HCT116 (cell line): Measurements from ENCODE around the gene BCKDK. TPM values are rescaled to one million over a fixed set of nuclear protein-coding genes. Genes with fewer than 3 reads are reported as not detected.
A peak's percentile ranks its signal among the peaks of the same experiment; 100 is the strongest.

ENCODE experiments used
- ATAC-seq: fragments of 200-7000 bp; cut with Tn5 transposase; 2 replicates; pipeline ENCODE4 v1.9.1; 2020; ENCODE audit warnings: mild to moderate bottlenecking, moderate library complexity
- BruUV-seq: library from RNA; stranded (reverse); fragments of 400-500 nt; replicated peaks from 2 replicates; lab custom pipeline; 2021; lab: Mats Ljungman, UMichigan
- CTCF ChIA-PET: fragments of 300-600 bp; sonication (Branson Sonifier 250); formaldehyde crosslinking; loops from one replicate; lab custom pipeline; 2021; ENCODE audit warnings: antibody characterized with exemption; lab: Charles Lee
- POLR2A ChIA-PET: fragments of 300-600, 350-600 bp; sonication (Branson Sonifier 250); formaldehyde crosslinking; loops from one replicate; lab custom pipeline; 2021; ENCODE audit warnings: antibody characterized with exemption; lab: Charles Lee
- RAD21 ChIA-PET, 2 experiments: fragments of 300-600 bp; sonication (Branson Sonifier 250); formaldehyde crosslinking; loops; one replicate each; lab custom pipeline; 2023; ENCODE audit warnings: low total read pairs in 2 of 2; ENCODE audit not compliant: uncharacterized antibody in 2 of 2, unreplicated experiment in 2 of 2, low non-redundant PET in 1 of 2; lab: Charles Lee
- DNase-seq: peaks from one replicate; pipeline ENCODE4 v3.0.0-alpha.2; 2010; ENCODE audit warnings: low read depth, low spot score
- H2AFZ ChIP-seq: fragments of 200-600 bp; shearing (Covaris generic), sonication (generic); 2 replicates; pipeline ENCODE4 v1.6.1; 2017; ENCODE audit warnings: low read depth, mixed run types, mixed read lengths, antibody characterized with exemption, low read length; ENCODE audit not compliant: poor library complexity, severe bottlenecking
- H3K27ac ChIP-seq: 2 replicates; pipeline ENCODE4 v1.5.1; 2012; ENCODE audit warnings: low read depth, low read length
- H3K27me3 ChIP-seq: fragments of 200-600 bp; sonication (generic); 2 replicates; pipeline ENCODE4 v1.6.1; 2016; ENCODE audit warnings: mixed run types, low read length, mixed read lengths; ENCODE audit not compliant: insufficient read depth
- H3K36me3 ChIP-seq, 2 experiments: fragments of 200-500 bp in 1 of 2; fragments of 200-600 bp in 1 of 2; sonication (Bioruptor generic) in 1 of 2; sonication (generic) in 1 of 2; 2 replicates each; pipeline versions ENCODE4 v1.5.1 to v1.6.1; 2014 to 2016; ENCODE audit warnings: low read length in 2 of 2, inconsistent platforms in 1 of 2, mixed read lengths in 1 of 2, mixed run types in 1 of 2; ENCODE audit not compliant: insufficient read depth in 2 of 2, control insufficient read depth in 1 of 2
- H3K4me1 ChIP-seq, 2 experiments: fragments of 200-600 bp in 1 of 2; sonication (generic) in 1 of 2; 2 replicates each; pipeline versions ENCODE4 v1.5.1 to v1.6.1; 2012 to 2017; ENCODE audit warnings: low read length in 2 of 2, inconsistent platforms in 1 of 2, mild to moderate bottlenecking in 1 of 2, mixed read lengths in 1 of 2, mixed run types in 1 of 2, moderate library complexity in 1 of 2; ENCODE audit not compliant: insufficient read depth in 2 of 2, control insufficient read depth in 1 of 2
- H3K4me2 ChIP-seq: fragments of 200-600 bp; sonication (generic); 2 replicates; pipeline ENCODE4 v1.6.1; 2017; ENCODE audit warnings: mixed run types, low read length, mixed read lengths
- H3K4me3 ChIP-seq, 2 experiments: fragments of 200-600 bp in 1 of 2; sonication (generic) in 1 of 2; replicated peaks in 1 of 2; 2 replicates each; pipeline ENCODE4 v1.5.1; 2011 to 2016; ENCODE audit warnings: low read length in 2 of 2, control low read depth in 1 of 2, low read depth in 1 of 2, mild to moderate bottlenecking in 1 of 2, mixed read lengths in 1 of 2, mixed run types in 1 of 2
- H3K79me2 ChIP-seq: fragments of 200-600 bp; sonication (generic); 2 replicates; pipeline ENCODE4 v1.6.1; 2017; ENCODE audit warnings: mild to moderate bottlenecking, mixed run types, low read length, moderate library complexity, mixed read lengths; ENCODE audit not compliant: insufficient read depth
- H3K9ac ChIP-seq: fragments of 200-600 bp; sonication (generic); 2 replicates; pipeline ENCODE4 v1.6.1; 2016; ENCODE audit warnings: low read length, mixed read lengths
- H3K9me2 ChIP-seq: fragments of 200-600 bp; sonication (generic), shearing (Covaris generic); 2 replicates; pipeline ENCODE4 v1.6.1; 2017; ENCODE audit warnings: mixed run types, mild to moderate bottlenecking, moderate library complexity; ENCODE audit not compliant: insufficient read depth
- H3K9me3 ChIP-seq, 2 experiments: fragments of 200-500 bp in 1 of 2; fragments of 200-600 bp in 1 of 2; sonication (Bioruptor generic) in 1 of 2; sonication (generic) in 1 of 2; 2 replicates each; pipeline ENCODE4 v1.6.1; 2014 to 2017; ENCODE audit warnings: low read length in 2 of 2, mixed read lengths in 2 of 2, inconsistent platforms in 1 of 2, low read depth in 1 of 2, mild to moderate bottlenecking in 1 of 2, mixed run types in 1 of 2, moderate library complexity in 1 of 2; ENCODE audit not compliant: control insufficient read depth in 1 of 2, insufficient read depth in 1 of 2
- H4K20me1 ChIP-seq: fragments of 200-600 bp; sonication (generic), shearing (Covaris generic); 2 replicates; pipeline ENCODE4 v1.6.1; 2017; ENCODE audit warnings: mixed run types, mild to moderate bottlenecking, moderate library complexity; ENCODE audit not compliant: insufficient read depth
- CBX3 ChIP-seq: IDR thresholded peaks from 2 replicates; pipeline ENCODE4 v1.6.1; 2012; ENCODE audit warnings: low read depth
- CEBPB ChIP-seq: IDR thresholded peaks from 2 replicates; pipeline ENCODE4 v1.6.1; 2012; ENCODE audit warnings: low read depth
- EGR1 ChIP-seq: IDR thresholded peaks from 2 replicates; pipeline ENCODE4 v1.6.1; 2012; ENCODE audit warnings: low read depth
- EZH2 ChIP-seq: fragments of 200-600 bp; sonication (generic); IDR thresholded peaks from 2 replicates; pipeline ENCODE4 v1.6.1; 2017; ENCODE audit warnings: antibody characterized with exemption, mixed run types
- EZH2phosphoT487 ChIP-seq: fragments of 200-600 bp; IDR thresholded peaks from 2 replicates; pipeline ENCODE4 v1.6.1; 2018; ENCODE audit warnings: antibody characterized with exemption, borderline replicate concordance
- FOSL1 ChIP-seq: IDR thresholded peaks from 2 replicates; pipeline ENCODE4 v1.6.1; 2012; ENCODE audit warnings: low read depth
- POLR2A ChIP-seq: IDR thresholded peaks from 2 replicates; pipeline ENCODE4 v1.7.0; 2011; ENCODE audit warnings: borderline replicate concordance; ENCODE audit not compliant: insufficient read depth, insufficient read length; ENCODE audit errors: extremely low read depth
- RAD21 ChIP-seq: IDR thresholded peaks from 2 replicates; pipeline ENCODE4 v1.6.1; 2012; ENCODE audit warnings: low read depth, mild to moderate bottlenecking
- SIN3A ChIP-seq: IDR thresholded peaks from 2 replicates; pipeline ENCODE4 v1.6.1; 2012; ENCODE audit warnings: low read depth
- SP1 ChIP-seq: IDR thresholded peaks from 2 replicates; pipeline ENCODE4 v1.6.1; 2012; ENCODE audit warnings: low read depth
- SRF ChIP-seq: IDR thresholded peaks from 2 replicates; pipeline ENCODE4 v1.6.1; 2012; ENCODE audit warnings: low read depth
- YY1 ChIP-seq: IDR thresholded peaks from 2 replicates; pipeline ENCODE4 v1.6.1; 2011; ENCODE audit warnings: low read length, low read depth, moderate library complexity, mild to moderate bottlenecking; ENCODE audit not compliant: insufficient replicate concordance; ENCODE audit errors: extremely low read depth
- ZNF274 ChIP-seq: fragments of 200-500 bp; sonication (Bioruptor generic); IDR thresholded peaks from 2 replicates; pipeline ENCODE4 v1.6.1; 2014; ENCODE audit warnings: mild to moderate bottlenecking, low read depth, low read length, inconsistent platforms
- intact Hi-C: fragments of 100-400 bp; cut with micrococcal nuclease; formaldehyde crosslinking; loops from 2 replicates; pipeline ENCODE4 v1.10.0; 2022
- total RNA-seq: library from RNA; stranded (reverse); gene quantifications from one replicate; pipeline ENCODE4 v1.2.1, GENCODE V29; 2021; ENCODE audit not compliant: unreplicated experiment
- TF ChIP-seq, protein P1 (sequence below): IDR thresholded peaks from 2 replicates; pipeline ENCODE4 v1.6.1; 2011; ENCODE audit warnings: mild to moderate bottlenecking, low read length, moderate library complexity; ENCODE audit not compliant: insufficient replicate concordance; ENCODE audit errors: extremely low read depth
- TF ChIP-seq, protein P2 (sequence below): IDR thresholded peaks from 2 replicates; pipeline ENCODE4 v1.6.1; 2012; ENCODE audit warnings: low read depth
- TF ChIP-seq, protein P3 (sequence below), 3 experiments: fragments of 200-600 bp in 1 of 3; sonication (generic) in 1 of 3; IDR thresholded peaks in 2 of 3; conservative IDR thresholded peaks in 1 of 3; 2 replicates each; pipeline ENCODE4 v1.5.1; 2012 to 2017; ENCODE audit warnings: low read depth in 2 of 3, low read length in 2 of 3, antibody characterized with exemption in 1 of 3, borderline replicate concordance in 1 of 3, control low read depth in 1 of 3, mild to moderate bottlenecking in 1 of 3, mixed read lengths in 1 of 3, mixed run types in 1 of 3, moderate library complexity in 1 of 3; ENCODE audit not compliant: insufficient read depth in 1 of 3
- TF ChIP-seq, protein P4 (sequence below): IDR thresholded peaks from 2 replicates; pipeline ENCODE4 v1.6.1; 2012

Gene BCKDK
- total RNA-seq, 1 experiment from 2014 or later = 60.7 TPM

DNA sequence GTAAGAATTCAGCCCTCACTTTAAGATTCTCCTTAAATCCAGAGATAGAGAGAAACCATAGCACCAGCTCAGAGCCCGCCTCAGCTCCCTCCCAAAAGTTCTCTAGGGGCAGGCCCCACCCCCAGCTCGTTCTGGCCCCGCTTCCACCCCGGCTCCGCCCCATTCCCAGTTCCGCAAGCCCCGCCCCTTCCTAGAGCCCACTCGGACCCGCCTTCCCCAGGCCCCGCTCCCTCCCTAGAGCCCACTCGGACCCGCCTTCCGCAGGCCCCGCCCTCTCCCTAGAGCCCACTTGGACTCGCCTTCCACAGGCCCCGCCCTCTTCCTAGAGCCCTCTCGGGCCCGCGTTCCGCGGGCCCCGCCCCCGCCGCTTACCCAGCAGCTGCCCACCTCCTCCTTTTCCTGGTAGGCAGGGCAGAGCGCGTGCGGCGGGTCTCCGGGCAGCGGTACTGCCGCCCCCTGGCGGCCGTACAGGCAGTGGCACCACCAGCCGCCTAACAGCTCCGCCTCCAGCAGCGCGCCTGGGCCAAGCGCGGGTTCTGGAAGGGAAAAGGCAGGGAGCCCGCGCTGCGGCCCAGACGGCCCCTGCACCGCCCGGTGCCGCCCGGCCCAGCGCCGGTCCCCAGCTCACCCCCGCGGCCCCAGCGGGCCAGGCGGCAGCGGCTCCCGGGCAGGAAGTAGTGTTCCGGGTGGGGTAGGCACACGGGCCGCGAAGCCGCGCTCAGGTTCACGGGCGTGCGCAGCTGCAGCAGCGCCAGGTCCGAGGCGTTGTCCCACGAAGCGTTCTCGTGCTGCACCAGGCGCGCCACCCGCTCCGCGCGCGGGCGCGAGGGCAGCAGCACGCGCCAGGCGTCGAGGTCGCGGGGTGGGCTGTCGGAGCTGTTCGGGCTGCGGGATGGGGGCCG, 34.2 kb downstream of the BCKDK start:
- no peaks in the 10 kb centered on the region for H3K27me3 ChIP-seq
- H3K4me2 ChIP-seq = peak overlapping the region; percentile 80
- DNase-seq (peak; percentile 96), ATAC-seq (peak; percentile 85)
- peak overlapping the region; percentile 69 for H3K9ac ChIP-seq
- peak overlapping the region; percentile 72 for H3K27ac ChIP-seq
- intact Hi-C loops = loop anchor here (1.0 kb wide), 2 partner anchors 25 to 48 kb away; partner anchors contain the start of genes KAT8 and VKORC1
- ChIA-PET CTCF (interaction anchor here (0.6 to 2.2 kb wide), 30 partner anchors 9 to 731 kb away, joined by 3 to 30 read pairs (median 5); partner anchors contain the start of genes ARMC5, HSD3B7, KAT8 and ZNF267), POLR2A (interaction anchor here (0.6 to 9.9 kb wide), 13 partner anchors 8 to 1022 kb away, joined by 3 to 84 read pairs (median 4); partner anchors contain the start of genes FUS, HSD3B7 and KAT8), RAD21 (interaction anchor here (0.6 to 1.8 kb wide), 11 partner anchors 25 to 240 kb away, joined by 3 to 10 read pairs (median 4); partner anchors contain the start of genes HSD3B7 (in 2 of the 2), KAT8 (in 2 of the 2), ZNF646 (in 1 of the 2) and ZNF668 (in 1 of the 2))
- no peaks in the 10 kb centered on the region for H4K20me1 ChIP-seq
- no peaks in the 10 kb centered on the region for H3K79me2 ChIP-seq
- no peaks in the 10 kb centered on the region for H3K36me3 ChIP-seq
- H3K9me2 ChIP-seq = no peaks in the 10 kb centered on the region
- H3K9me3 ChIP-seq = no peaks in the 10 kb centered on the region
- BruUV-seq = no TSS peak
- no peak overlapping the region for H2AFZ ChIP-seq
- H3K4me3 ChIP-seq = peak overlapping the region; percentile 30 to 48
- peaks cover 36 to 53% of the 10 kb centered on the region in 2 experiments for H3K4me1 ChIP-seq
- TF ChIP-seq SIN3A (no peak), POLR2A (no peak), SP1 (no peak), ZNF274 (no peak), CEBPB (no peak), FOSL1 (no peak), EGR1 (no peak), SRF (no peak), CBX3 (no peak), EZH2 (no peak), YY1 (peak; percentile 5), EZH2phosphoT487 (no peak), RAD21 (no peak)
- TF ChIP-seq, protein P1, sequence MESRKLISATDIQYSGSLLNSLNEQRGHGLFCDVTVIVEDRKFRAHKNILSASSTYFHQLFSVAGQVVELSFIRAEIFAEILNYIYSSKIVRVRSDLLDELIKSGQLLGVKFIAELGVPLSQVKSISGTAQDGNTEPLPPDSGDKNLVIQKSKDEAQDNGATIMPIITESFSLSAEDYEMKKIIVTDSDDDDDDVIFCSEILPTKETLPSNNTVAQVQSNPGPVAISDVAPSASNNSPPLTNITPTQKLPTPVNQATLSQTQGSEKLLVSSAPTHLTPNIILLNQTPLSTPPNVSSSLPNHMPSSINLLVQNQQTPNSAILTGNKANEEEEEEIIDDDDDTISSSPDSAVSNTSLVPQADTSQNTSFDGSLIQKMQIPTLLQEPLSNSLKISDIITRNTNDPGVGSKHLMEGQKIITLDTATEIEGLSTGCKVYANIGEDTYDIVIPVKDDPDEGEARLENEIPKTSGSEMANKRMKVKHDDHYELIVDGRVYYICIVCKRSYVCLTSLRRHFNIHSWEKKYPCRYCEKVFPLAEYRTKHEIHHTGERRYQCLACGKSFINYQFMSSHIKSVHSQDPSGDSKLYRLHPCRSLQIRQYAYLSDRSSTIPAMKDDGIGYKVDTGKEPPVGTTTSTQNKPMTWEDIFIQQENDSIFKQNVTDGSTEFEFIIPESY = no peak
- TF ChIP-seq, protein P2, sequence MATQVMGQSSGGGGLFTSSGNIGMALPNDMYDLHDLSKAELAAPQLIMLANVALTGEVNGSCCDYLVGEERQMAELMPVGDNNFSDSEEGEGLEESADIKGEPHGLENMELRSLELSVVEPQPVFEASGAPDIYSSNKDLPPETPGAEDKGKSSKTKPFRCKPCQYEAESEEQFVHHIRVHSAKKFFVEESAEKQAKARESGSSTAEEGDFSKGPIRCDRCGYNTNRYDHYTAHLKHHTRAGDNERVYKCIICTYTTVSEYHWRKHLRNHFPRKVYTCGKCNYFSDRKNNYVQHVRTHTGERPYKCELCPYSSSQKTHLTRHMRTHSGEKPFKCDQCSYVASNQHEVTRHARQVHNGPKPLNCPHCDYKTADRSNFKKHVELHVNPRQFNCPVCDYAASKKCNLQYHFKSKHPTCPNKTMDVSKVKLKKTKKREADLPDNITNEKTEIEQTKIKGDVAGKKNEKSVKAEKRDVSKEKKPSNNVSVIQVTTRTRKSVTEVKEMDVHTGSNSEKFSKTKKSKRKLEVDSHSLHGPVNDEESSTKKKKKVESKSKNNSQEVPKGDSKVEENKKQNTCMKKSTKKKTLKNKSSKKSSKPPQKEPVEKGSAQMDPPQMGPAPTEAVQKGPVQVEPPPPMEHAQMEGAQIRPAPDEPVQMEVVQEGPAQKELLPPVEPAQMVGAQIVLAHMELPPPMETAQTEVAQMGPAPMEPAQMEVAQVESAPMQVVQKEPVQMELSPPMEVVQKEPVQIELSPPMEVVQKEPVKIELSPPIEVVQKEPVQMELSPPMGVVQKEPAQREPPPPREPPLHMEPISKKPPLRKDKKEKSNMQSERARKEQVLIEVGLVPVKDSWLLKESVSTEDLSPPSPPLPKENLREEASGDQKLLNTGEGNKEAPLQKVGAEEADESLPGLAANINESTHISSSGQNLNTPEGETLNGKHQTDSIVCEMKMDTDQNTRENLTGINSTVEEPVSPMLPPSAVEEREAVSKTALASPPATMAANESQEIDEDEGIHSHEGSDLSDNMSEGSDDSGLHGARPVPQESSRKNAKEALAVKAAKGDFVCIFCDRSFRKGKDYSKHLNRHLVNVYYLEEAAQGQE = no peak
- TF ChIP-seq, protein P3, sequence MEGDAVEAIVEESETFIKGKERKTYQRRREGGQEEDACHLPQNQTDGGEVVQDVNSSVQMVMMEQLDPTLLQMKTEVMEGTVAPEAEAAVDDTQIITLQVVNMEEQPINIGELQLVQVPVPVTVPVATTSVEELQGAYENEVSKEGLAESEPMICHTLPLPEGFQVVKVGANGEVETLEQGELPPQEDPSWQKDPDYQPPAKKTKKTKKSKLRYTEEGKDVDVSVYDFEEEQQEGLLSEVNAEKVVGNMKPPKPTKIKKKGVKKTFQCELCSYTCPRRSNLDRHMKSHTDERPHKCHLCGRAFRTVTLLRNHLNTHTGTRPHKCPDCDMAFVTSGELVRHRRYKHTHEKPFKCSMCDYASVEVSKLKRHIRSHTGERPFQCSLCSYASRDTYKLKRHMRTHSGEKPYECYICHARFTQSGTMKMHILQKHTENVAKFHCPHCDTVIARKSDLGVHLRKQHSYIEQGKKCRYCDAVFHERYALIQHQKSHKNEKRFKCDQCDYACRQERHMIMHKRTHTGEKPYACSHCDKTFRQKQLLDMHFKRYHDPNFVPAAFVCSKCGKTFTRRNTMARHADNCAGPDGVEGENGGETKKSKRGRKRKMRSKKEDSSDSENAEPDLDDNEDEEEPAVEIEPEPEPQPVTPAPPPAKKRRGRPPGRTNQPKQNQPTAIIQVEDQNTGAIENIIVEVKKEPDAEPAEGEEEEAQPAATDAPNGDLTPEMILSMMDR (IDR thresholded peaks at IDR 0.05 in 2 of 3, conservative IDR thresholded peaks at IDR 0.05 in 1 of 3; ENCODE audit: borderline replicate concordance in 1 of 3, insufficient read depth in 1 of 3, low read depth in 2 of 3, low read length in 2 of 3) = peak in 2 of 3 experiments; percentile 84 to 96; a peak in 4 of 6 replicates
- TF ChIP-seq, protein P4, sequence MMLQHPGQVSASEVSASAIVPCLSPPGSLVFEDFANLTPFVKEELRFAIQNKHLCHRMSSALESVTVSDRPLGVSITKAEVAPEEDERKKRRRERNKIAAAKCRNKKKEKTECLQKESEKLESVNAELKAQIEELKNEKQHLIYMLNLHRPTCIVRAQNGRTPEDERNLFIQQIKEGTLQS = no peak
